Fibroblast of lung (primary cell): ENCODE data around the gene FBXW9. TPM values are rescaled to one million over a fixed set of nuclear protein-coding genes. Genes with fewer than 3 reads are reported as not detected.

ENCODE experiments used
- DNase-seq, 2 donors: peaks; one replicate each; pipeline versions ENCODE4 v3.0.0 to v3.0.0-alpha.2; 2010; ENCODE audit warnings: low read depth in 2 of 2
- H2AFZ ChIP-seq: 2 replicates; pipeline ENCODE4 v1.5.1; 2012; ENCODE audit warnings: low read length, control low read depth, inconsistent platforms
- H3K27ac ChIP-seq: 2 replicates; pipeline ENCODE4 v1.5.1; 2011; ENCODE audit warnings: low read length, control low read depth; ENCODE audit not compliant: insufficient read depth
- H3K27me3 ChIP-seq: 2 replicates; pipeline ENCODE4 v1.5.1; 2011; ENCODE audit warnings: mild to moderate bottlenecking, low read length; ENCODE audit not compliant: control insufficient read depth, insufficient read depth
- H3K36me3 ChIP-seq: 2 replicates; pipeline ENCODE4 v1.5.1; 2011; ENCODE audit warnings: low read length; ENCODE audit not compliant: control insufficient read depth, insufficient read depth
- H3K4me1 ChIP-seq: 2 replicates; pipeline ENCODE4 v1.5.1; 2011; ENCODE audit warnings: low read length; ENCODE audit not compliant: control insufficient read depth, insufficient read depth; ENCODE audit errors: extremely low read depth
- H3K4me2 ChIP-seq: 2 replicates; pipeline ENCODE4 v1.5.1; 2011; ENCODE audit warnings: low read length, control low read depth; ENCODE audit not compliant: insufficient read depth; ENCODE audit errors: extremely low read depth
- H3K4me3 ChIP-seq, 4 experiments: fragments of 200-600 bp in 1 of 4; sonication (generic) in 1 of 4; replicated peaks in 1 of 4; 2 replicates each; pipeline ENCODE4 v1.5.1; 2011 to 2016; ENCODE audit warnings: low read length in 4 of 4, low read depth in 3 of 4, mild to moderate bottlenecking in 3 of 4, control low read depth in 2 of 4, inconsistent platforms in 1 of 4, mixed read lengths in 1 of 4; ENCODE audit not compliant: insufficient read depth in 1 of 4; ENCODE audit errors: control extremely low read depth in 1 of 4
- H3K79me2 ChIP-seq: 2 replicates; pipeline ENCODE4 v1.5.1; 2012; ENCODE audit warnings: mild to moderate bottlenecking, low read length, inconsistent platforms; ENCODE audit not compliant: control insufficient read depth, insufficient read depth
- H3K9ac ChIP-seq: 2 replicates; pipeline ENCODE4 v1.5.1; 2011; ENCODE audit warnings: mild to moderate bottlenecking, low read length, control low read depth; ENCODE audit not compliant: insufficient read depth
- H3K9me3 ChIP-seq: 2 replicates; pipeline ENCODE4 v1.5.1; 2012; ENCODE audit warnings: low read depth, low read length; ENCODE audit not compliant: control insufficient read depth, insufficient read depth
- H4K20me1 ChIP-seq: 2 replicates; pipeline ENCODE4 v1.5.1; 2011; ENCODE audit warnings: low read length; ENCODE audit not compliant: control insufficient read depth, insufficient read depth; ENCODE audit errors: extremely low read depth
- CTCF ChIP-seq, 2 donors: IDR thresholded peaks in 1 of 2; conservative IDR thresholded peaks in 1 of 2; 1 replicate in 1 of 2; 2 replicates in 1 of 2; pipeline ENCODE4 v1.5.1; 2011 to 2012; ENCODE audit warnings: low read length in 2 of 2, control low read depth in 1 of 2, inconsistent platforms in 1 of 2, low read depth in 1 of 2, mild to moderate bottlenecking in 1 of 2
- EZH2 ChIP-seq: IDR thresholded peaks from 2 replicates; pipeline ENCODE4 v1.5.1; 2012; ENCODE audit warnings: low read length, control low read depth, mild to moderate bottlenecking; ENCODE audit errors: missing control alignments
- polyA plus RNA-seq, 2 donors: library from polyadenylated mRNA; depleted of rRNA in 1 of 2; stranded (reverse) in 1 of 2; unstranded in 1 of 2; fragments of >200 nt; gene quantifications; 2 replicates each; pipeline ENCODE4 v1.2.1, GENCODE V29; 2011 to 2012; ENCODE audit warnings: missing spikeins in 1 of 2
- total RNA-seq: library from RNA; depleted of rRNA; stranded (reverse); fragments of >200 nt; gene quantifications from 2 replicates; pipeline ENCODE4 v1.2.1, GENCODE V29; 2014

FBXW9 gene
- total and polyA plus RNA-seq, 2 donors (not counting 1 experiment from before 2014, with no cell fraction given), result 3.3 to 4.4 TPM

GRCh38 chr19:12689012-12689411 lies 7.4 kb downstream of the FBXW9 start:
- no peak for TF ChIP-seq CTCF (conservative IDR thresholded peaks at IDR 0.05 in 1 of 2, IDR thresholded peaks at IDR 0.05 in 1 of 2; ENCODE audit: low read depth in 1 of 2, low read length in 2 of 2)
- no peak for TF ChIP-seq EZH2
- H2AFZ ChIP-seq, result no peak overlapping the region
- no peak overlapping the region for H3K27ac ChIP-seq
- no peaks in the 10 kb centered on the region for H3K27me3 ChIP-seq
- no peaks in the 10 kb centered on the region for H3K36me3 ChIP-seq
- no peaks in the 10 kb centered on the region for H3K4me1 ChIP-seq
- DNase-seq, result no peak
- no peak overlapping the region for H3K4me2 ChIP-seq
- H3K79me2 ChIP-seq, result no peaks in the 10 kb centered on the region
- no peak overlapping the region for H3K9ac ChIP-seq
- no peak overlapping the region for H3K4me3 ChIP-seq
- no peaks in the 10 kb centered on the region for H3K9me3 ChIP-seq
- H4K20me1 ChIP-seq, result no peaks in the 10 kb centered on the region

GRCh38 chr19:12687496-12688196 lies 8.8 kb downstream of the FBXW9 start, which contains the start of gene GNG14:
GNG14 (plus strand) TSS chr19:12687998; CDS start chr19:12688049, 51 bp downstream.
- H3K27ac ChIP-seq, result no peak within 1 kb of the TSS
- H3K4me2 ChIP-seq, result no peak within 1 kb of the TSS
- no peaks in the 10 kb centered on the region for H4K20me1 ChIP-seq
- H3K9ac ChIP-seq, result no peak within 1 kb of the TSS
- H3K79me2 ChIP-seq, result no peaks in the 10 kb centered on the region
- H3K27me3 ChIP-seq, result no peaks in the 10 kb centered on the region
- no peaks in the 10 kb centered on the region for H3K4me1 ChIP-seq
- no peaks in the 10 kb centered on the region for H3K9me3 ChIP-seq
- no peak for DNase-seq
- no peaks in the 10 kb centered on the region for H3K36me3 ChIP-seq
- TF ChIP-seq EZH2, result no peak
- TF ChIP-seq CTCF (conservative IDR thresholded peaks at IDR 0.05 in 1 of 2, IDR thresholded peaks at IDR 0.05 in 1 of 2; ENCODE audit: low read depth in 1 of 2, low read length in 2 of 2), result no peak
- no peak within 1 kb of the TSS for H2AFZ ChIP-seq
- no peak within 1 kb of the TSS for H3K4me3 ChIP-seq

- Histone ChIP-seq H3K4me3 (no peak overlapping the region), H3K4me2 (no peak overlapping the region), H3K79me2 (no peaks in the 10 kb centered on the region), H3K27ac (no peak overlapping the region), H3K36me3 (no peaks in the 10 kb centered on the region), H3K9me3 (no peaks in the 10 kb centered on the region), H4K20me1 (no peaks in the 10 kb centered on the region), H2AFZ (no peak overlapping the region), H3K27me3 (no peaks in the 10 kb centered on the region), H3K9ac (no peak overlapping the region), H3K4me1 (no peaks in the 10 kb centered on the region)
- no peak for TF ChIP-seq EZH2
- TF ChIP-seq CTCF (conservative IDR thresholded peaks at IDR 0.05 in 1 of 2, IDR thresholded peaks at IDR 0.05 in 1 of 2; ENCODE audit: low read depth in 1 of 2, low read length in 2 of 2), result no peak
- DNase-seq, result no peak
Observed at GRCh38 chr19:12685831-12686230, 10.6 kb downstream of the FBXW9 start.
